Activated CD8-positive, alpha-beta memory T cell treated with anti-CD3 and anti-CD28 coated beads for 1 hour (primary cell): Measurements from ENCODE around the gene ADAM22.

ENCODE experiments used
- DNase-seq, 2 donors: peaks; one replicate each; pipeline ENCODE4 v3.0.0-alpha.2; 2020; ENCODE audit warnings: low read depth in 1 of 2; ENCODE audit errors: extremely low read depth in 1 of 2

ADAM22 gene

DNA sequence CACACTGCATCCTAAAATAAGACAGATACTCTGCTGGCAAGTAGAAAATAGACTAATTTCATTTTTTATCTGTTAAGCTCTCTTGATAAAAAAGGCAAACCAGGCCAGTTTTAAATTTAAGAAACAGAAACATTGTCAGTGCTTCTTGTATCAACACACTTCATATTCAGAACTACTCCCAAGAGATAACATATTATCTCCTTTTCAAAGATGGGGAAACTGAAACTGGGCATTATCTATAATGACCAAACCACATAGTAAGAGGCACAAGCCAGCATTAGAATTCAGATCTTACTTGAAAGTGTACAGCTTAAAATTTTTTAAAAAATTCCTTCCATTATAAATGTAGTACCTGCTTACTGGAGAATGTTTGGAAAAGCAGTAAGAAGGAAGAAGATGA is 271.1 kb downstream of the ADAM22 start:
- no peak for DNase-seq

DNA sequence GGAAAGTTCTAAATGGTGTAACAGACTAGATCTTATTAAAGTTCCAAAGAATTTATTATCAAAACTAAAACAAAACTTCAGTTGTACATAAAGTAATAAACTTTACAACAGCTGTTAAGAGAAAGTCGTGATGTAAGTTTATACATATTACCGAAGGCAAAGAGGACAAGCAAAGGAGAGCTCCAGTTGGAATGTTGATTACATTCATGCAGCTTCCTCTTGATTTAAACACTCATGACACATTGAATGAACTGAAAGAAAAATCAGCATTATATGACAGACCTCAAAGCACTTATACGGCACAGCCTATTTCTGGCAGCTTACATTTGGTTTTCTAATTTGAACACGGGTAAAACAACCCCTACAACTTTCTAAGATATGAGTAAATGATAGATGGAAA is 272.2 kb downstream of the ADAM22 start:
- no peak for DNase-seq

DNA sequence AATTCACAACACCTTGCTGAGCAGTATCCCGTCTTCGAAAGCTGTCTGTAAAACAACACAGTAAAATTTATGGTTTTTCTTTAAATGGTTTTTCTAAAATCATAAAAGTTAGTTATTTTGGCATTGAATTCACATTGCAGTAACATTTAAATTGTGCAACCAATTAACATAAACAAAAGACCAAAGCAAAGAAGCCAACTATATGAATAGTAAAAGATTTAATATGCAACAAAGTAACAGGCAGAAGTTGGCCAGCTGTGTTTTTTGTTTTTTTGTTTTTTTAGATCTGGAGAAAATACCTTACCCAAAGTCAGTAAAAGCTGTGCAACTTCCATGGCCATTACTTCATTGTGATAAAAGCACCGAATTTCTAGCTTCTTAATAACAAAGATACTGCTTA is 274.5 kb downstream of the ADAM22 start:
- DNase-seq, result no peak

DNA sequence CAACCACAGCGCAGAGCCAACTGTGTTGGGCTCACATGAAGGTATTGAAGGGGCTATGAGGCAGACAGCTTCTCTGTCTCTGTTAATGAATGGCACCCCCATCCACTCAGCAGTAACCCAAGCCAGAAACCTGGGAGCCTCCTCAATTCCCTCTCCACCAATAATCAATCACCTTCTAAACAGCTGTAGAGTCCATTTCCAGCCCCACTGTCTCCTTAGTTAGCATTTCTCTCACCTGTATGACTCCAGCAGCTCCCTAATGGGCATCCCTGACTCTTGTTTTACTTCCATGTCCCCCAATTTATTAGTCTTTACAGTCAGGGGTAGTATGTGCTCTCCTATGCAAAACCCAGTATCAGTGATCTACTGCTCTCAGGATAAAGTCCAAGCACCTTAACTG is 278.9 kb downstream of the ADAM22 start:
- DNase-seq, result no peak

DNA sequence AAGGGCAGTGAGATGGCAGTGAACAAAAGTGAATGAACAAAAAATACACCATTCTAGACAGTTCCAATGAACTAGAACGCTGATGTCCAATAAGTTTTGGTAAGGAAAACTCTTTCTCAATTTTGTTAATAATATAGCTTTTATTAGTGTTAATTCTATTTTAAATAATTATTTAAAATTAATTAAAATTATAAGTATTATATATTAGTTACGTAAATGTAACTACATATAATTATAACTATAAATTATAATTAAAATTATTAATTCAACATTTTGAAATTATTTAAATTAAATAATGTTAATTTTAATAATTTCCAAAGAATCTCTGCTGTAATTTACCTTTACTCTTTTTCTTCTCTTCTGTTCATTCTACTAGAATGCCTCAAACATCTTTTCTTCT is 280.4 kb downstream of the ADAM22 start:
- no peak for DNase-seq

DNA sequence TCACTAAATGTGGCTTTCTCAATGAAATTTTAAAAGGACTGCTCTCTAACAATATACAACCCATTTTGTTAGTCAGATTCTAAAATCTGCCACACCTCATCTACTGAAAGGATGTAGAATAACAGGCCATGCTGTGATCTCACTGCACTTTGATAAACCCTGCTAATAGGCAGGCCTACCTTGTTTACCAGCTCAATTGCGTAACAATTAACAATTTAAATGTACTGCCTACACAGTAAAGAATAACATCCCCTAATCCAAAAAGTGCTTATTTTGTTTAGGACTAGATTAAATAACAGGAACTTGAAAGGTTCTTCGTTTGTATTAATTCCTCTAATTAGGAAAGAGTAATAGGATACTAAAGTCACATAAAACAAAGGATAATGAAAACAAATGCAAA is 281.2 kb downstream of the ADAM22 start:
- DNase-seq, result no peak

DNA sequence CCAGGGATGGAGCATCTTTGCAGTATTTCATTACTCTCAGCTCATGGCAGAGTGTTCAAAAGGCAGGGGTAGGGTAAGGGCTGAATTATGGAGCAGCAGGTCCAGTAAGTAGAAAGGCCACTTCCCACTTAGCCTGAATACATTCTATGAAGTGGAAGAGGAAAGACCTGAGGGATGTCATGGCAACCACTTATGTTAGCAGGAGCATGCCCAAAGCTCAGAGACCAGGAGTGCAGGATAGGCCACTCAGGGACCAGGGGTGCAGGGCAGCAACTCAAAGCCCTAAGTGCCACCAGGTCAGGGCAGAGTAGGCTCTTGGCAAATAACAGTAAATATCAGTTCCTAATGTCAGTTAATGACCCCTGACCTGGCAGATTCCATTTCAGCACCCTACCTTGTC is 282.2 kb downstream of the ADAM22 start:
- DNase-seq, result no peak

DNA sequence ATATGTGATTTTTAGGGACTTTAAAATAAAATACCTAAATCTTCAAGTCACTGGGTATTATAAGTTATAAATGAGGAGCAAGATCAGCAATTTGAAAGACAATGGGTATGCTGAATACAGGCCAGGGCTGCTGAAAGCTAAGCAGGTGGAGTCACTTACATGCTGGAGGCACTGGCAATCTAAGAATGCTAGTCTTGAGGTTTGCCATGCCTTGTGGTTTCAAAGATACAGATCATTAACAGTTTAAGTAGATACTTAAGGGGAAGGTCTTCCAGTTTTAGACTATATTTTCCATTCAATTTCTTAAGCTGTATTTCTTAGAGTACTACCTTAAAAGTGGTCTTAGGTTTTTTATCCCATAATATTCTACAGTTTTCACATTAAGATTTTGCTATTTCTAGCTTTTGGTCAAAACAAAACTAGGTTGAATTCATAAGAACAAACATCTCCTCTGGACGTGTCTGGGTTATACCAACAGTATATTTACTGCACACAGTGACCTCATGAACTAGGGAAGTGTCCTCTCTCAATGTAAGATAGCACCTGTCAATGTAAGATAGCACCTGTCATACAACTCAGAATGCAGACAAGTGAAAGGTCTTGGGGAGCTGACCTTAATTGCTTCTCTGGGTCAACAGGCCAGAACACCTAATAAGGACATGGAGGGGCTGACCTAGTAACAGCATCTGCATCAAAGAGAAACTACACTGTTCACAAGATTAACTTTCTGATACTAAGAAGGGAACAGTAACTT is 283.8 kb downstream of the ADAM22 start:
- no peak for DNase-seq

DNA sequence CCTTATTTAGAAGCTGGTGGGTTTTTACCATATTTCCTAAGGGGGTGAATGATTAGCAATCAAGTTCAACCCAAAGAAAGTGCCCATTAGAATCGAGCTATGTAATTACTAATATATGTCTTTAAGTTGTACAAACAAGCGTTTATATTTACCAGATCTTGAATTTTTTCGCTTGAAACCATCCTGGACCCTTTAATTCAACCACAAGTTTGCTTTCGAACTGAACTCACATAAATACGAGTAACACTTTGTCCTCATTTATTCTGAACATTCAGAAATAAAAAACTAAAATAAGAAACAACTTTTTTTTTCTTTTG is 284.3 kb downstream of the ADAM22 start:
- no peak for DNase-seq

DNA sequence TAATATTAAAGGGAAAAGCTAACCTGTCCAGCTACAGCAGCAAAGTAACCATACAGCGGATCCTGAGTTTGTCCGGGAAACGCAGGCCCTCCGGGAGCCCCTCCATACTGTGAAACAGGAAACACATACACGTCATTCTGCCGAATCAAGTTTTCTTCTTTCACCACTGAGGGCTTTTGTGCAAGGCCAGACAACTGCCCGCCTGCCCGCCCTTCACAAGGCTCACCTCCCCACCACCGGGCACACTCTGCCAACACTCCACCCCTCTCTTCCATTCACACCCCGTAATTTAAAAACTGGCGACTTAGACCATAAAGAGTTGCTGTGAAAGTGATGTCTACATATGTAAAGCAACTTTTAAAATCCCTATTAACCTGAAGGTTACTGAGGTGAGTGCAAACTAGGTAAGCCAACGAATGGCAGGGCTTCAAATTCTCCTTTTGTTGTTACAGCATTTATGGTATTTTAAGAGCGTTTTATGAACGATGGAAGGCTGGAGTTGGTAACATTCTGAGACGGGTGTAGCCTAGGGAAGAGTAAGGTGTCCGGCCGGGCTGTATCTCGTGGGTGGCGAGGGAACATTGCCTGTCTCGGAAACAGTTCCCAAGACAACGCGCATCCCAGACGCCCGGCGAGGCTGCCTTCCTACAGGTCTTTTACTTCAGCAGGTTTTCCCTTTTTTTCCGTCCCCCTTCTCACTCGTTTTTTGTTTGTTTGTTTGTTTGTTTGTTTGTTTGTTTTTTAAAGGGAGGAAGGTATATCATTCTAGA is 285.0 kb downstream of the ADAM22 start:
- peak in 1 of 2 donors; percentile 9 for DNase-seq

DNA sequence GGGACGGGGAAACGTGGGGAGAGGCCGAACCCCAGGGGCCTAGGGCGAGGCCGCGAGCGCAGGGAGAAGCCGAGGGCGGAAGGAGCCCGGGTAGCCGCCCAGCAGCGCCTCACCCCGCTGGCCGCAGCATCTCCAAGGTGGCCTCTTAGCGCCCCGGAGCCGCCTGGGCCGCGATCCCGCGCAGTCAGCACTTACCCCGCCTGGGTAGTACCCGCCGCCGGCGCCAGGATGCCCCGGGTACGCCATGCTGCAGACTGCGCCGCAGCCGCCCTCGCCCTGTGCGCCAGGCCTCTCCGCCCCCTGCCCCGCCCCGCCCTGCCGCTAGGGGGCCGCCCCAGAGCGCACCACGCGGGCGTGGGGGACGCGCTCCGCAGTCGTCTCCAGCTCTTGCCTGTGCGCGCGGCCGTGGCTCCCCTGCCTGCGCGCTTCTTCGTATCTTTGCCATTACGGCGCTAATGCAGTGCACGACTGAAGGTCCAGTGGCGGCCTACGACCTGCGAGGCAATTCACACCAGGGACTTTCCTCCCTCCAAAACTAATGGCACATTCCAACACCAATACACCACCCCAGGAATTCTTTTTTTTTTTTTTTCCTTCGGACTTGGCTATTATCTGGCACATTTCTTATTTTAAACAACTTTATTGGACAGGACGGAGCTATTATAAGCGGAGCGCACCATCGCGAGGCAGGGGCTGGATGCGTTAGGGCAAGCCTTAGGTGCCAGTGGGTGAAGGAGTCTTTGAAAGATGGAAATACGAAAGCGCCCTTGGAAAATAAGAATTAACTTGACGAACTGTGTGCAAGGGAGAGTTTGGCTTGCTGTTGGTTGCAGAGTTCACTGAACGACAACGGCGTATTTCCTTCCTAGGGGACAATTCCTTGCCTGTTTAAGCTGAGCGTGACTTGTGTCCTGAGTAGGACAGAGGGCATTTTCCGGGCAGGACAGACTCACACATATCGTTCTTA is 286.0 kb downstream of the ADAM22 start, which contains the start of gene SRI:
Gene SRI, minus strand, starts transcription at position 258 of the 967 bp plus-strand sequence. Its CDS starts 12 bp downstream, at position 246.
- DNase-seq, result peak; percentile 75 to 89

DNA sequence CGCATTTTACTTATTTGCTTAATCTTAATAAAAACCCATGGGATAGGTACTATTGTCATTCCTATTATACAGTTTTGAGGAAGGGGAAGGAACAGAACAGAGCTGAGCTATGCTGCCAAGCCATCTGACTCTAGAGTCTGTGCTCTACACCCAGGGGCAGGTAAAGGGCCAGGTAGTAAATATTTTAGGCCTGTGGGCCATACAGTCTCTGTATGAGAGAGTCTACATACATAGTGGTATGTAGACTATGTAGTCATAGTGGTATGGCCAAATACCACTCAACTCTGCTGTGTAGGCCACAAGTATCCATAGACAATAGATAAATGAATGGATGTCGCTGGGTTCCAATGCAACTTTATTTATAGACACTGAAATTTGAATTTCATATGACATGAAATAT is 289.2 kb downstream of the ADAM22 start:
- DNase-seq, result no peak

DNA sequence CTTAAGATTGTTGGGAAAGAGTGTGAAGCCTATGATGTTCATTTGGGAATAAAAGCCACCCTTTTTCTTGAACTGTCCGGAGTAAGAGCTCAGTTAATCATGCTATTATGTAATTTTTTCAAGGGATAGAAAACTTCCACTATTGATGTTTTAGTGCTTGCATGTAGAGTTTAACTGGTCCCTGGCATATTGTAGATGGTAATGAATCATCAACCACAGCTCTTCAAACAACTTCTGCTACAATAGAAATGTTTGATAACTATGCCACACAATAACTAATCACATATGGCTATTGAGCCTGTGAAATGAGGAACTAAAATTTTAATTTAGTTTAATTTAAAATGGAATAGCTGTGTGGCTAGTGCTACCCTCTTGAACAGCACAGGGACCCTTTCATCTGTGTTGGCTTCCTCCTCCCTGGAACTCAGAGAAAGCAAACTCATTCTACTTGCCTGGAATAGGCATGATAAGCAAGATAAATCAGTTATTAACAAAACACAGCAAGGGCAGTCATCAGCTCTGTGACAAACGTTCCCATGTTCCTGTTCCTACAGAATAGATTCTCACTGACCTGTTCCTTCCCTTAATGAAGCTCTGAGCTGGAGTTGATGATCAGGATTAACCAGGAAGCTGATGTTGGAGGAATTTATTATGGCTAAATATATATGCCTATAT is 290.7 kb downstream of the ADAM22 start:
- no peak for DNase-seq

DNA sequence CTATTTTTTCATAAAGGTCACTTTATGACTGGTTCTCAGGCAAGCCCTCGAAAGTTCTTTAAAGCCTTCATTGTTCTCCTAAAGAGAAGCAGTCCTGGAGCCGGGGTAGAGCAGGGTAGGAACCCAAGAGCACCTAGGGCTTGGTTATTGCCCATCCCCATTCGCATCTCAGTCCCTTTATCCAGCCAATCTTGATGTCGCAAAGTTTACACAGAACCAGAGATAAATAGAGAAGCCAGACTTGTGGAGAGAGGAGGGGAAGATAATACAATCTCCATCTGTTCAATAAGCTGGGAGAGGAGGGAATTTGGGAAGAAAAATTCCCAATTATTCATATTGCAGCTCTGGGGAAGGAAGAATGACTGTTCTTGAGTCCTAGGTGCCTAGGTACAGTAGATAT is 292.1 kb downstream of the ADAM22 start:
- DNase-seq, result no peak

DNA sequence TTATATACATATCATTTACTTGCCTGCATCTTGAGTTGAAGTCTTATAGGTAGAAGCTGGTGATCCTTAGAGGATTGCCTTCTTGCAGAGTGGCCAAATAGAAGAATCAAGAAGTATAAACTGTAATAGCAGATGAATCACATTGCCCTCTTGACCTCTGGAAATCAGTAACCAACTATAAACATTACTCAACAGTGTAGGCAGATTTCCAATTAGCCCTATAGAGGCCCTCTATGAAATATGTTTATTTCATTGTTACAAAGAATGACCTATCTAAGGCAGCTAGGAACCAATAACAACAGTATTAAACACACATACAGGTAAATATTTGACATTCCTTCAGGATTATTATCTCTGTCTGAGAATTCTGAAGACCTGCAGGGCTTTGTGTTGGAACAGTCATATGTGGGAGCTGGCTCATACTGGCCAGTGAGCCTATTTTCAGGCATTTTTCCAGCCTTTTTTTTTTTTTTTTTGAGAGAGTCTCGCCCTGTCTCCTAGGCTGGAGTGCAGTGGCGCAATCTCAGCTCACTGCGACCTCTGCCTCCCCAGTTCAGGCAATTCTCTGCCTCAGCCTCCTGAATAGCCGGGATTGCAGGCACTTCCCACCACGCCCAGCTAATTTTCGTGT is 292.9 kb downstream of the ADAM22 start:
- DNase-seq, result no peak

DNA sequence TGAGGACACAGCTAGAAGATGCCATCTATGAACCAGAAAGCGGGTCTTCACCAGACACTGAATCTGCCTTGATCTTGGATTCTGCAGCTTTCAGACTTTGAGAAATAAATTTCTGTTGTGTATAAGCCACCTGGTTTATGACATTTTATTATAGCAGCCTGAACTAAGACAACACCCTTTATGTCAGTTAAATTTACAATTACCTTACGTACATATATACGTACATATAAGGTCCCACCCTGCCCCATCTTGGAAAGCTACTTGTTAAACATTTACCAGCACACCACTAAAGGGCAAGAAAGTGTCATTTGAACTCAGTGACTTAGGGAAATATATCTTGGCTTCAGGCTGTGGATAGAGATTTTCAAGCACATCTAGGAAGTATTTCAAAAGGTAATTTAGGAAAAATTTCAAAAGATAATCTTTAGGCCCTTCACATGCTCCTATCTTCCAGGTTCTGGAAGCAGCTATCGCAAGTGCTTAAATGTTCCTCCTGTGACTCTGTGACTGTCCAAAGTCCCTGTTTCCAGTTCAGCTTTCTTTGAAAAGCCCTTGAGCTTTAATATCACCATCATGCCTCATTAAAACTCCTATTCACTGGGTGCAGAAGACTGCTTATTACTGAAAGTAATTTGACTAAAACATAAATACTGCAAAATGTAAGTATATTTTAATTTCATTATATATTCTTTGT is 295.4 kb downstream of the ADAM22 start:
- no peak for DNase-seq

DNA sequence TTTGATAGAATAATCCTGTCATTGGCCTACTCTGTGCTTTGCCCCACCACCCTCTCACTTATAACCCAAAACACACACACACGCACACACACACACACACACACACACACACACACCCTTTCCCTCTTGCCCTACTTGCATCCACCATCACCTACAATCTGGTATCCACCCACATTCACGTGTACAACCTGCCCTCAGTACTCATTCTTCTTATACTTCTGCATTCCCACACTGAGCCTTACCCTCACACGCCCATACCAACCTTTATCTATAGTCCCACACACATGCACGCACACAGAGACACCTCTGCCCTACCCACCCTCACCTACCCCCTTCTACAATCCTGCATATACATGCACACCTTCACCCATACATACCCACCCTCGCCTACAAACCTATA is 296.6 kb downstream of the ADAM22 start:
- DNase-seq, result no peak

DNA sequence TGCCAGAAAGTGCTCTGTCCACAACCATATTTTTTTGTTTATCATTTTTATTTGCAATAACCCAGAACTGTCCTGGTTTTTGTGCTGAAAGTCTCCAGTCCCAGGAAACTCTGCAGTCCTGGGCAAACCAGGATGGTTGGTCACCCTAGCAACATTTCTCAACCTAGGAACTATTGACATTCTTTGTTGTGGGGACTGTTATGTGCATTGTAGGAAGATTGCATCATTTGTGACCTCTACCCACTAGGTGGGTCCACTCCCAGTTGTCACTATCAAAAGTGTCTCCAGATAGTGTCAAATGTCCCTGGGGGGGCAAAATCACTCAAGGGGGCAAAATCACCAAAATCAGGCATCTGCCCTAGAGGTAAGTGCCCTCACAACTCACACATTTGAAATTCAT is 299.8 kb downstream of the ADAM22 start:
- DNase-seq, result no peak

DNA sequence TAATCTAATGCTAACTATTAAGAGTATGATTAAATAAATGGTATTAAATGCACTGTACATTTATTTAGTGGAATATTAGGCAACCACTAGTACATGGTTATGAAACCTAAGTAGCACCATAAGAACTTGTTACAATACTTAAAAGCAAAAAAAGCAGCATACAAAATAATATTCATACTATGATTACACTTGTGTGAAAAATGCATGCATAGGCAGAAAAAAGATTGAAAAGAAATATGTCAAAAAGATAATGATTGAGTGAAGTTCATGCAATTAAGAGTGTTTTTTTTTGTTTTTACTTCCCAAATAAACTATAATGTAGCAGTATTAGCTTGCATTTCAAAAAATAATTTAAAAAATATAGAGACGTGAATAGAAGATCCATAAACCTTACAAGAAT is 305.8 kb downstream of the ADAM22 start:
- no peak for DNase-seq
